GM19452 (cell line): ENCODE data around the gene OR4M1.
"Not testable (repeated sequence)": the region's sequence is repeated elsewhere in the genome, so short reads cannot be mapped to it uniquely, and the experiment has no call there.

Experiments used
- ATAC-seq: cut with Tn5 transposase; IDR thresholded peaks from one replicate; pipeline ENCODE4 v1.9.1; 2021; ENCODE audit not compliant: unreplicated experiment

Gene OR4M1

GRCh38 chr14:19821016-19821415, 47.7 kb downstream of the OR4M1 start:
- not testable (repeated sequence) for ATAC-seq

DNA sequence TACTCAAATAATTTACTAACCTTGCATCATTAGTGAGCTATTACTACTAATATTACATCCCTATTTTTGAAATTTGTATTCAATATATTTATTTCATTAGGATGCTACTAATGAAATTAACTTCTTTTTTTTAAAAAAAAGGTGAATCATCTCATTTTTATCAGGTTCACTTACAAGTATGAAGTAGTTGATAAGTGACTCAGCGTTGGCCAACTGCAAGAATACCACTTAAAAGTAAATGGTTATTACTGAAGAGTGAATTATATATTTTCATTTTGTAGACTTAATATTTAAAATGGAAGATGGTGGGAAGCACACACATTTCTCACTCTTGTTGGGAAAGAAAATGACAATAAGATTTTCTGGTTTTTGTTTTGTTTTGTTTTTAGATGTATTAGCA, 49.9 kb downstream of the OR4M1 start:
- ATAC-seq = no peak

DNA sequence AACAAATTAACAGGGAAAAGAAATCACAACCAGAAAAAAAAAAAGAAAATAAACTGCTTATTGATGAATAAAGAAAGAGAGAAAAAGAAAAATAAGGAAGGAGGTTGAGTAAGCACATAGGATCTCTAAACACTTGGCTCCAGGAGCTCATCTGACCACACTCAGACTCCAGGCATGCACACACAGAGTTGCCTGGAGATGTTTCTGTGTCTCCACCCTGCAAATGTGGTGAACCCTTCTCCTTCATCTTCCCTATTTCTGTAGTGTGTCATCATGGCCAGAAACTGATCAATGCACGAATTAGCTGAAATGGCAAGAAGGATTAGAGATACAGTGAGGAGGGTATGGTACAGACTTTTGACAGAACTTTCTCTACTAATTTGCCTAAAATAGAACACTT, 50.5 kb downstream of the OR4M1 start:
- no peak for ATAC-seq

DNA sequence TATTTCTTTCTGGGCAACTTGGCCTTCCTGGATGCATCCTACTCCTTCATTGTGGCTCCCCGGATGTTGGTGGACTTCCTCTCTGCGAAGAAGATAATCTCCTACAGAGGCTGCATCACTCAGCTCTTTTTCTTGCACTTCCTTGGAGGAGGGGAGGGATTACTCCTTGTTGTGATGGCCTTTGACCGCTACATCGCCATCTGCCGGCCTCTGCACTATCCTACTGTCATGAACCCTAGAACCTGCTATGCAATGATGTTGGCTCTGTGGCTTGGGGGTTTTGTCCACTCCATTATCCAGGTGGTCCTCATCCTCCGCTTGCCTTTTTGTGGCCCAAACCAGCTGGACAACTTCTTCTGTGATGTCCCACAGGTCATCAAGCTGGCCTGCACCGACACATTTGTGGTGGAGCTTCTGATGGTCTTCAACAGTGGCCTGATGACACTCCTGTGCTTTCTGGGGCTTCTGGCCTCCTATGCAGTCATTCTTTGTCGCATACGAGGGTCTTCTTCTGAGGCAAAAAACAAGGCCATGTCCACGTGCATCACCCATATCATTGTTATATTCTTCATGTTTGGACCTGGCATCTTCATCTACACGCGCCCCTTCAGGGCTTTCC, 54.4 kb downstream of the OR4M1 start:
- ATAC-seq = not testable (repeated sequence)

DNA sequence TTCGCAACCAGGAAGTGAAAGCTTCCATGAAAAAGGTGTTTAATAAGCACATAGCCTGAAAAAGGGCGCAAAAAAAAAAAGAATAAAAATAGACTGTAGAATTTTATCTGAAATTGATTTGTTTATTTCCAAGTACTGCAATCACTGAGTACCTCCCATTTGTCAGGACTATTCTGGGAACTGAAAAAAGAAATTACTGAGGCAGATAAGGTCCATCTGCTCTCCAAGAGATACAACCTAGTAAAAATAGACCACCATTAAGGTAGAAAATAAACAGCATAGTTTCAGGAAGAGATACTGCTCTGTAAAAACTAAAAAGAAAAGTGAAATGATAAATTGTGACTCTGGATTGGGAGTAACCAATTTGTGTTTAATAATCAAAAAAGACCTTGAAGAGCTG, 55.0 kb downstream of the OR4M1 start:
- no peak for ATAC-seq
